Lung (tissue), 12 donors: ENCODE measurements around the gene ACLY. TPM values are rescaled to one million over a fixed set of nuclear protein-coding genes. Genes with fewer than 3 reads are reported as not detected.
"Not testable (repeated sequence)": the region's sequence is repeated elsewhere in the genome, so short reads cannot be mapped to it uniquely, and the experiment has no call there.

ENCODE experiments used
- ATAC-seq: fragments of 200-7000 bp; cut with Tn5 transposase; one replicate; pipeline ENCODE4 v1.9.1; 2020; ENCODE audit warnings: moderate number of reproducible peaks; ENCODE audit not compliant: insufficient read depth, low FRiP score
- DNase-seq, 3 donors: peaks; one replicate each; pipeline ENCODE4 v3.0.0-alpha.2; 2013 to 2017
- H3K27ac ChIP-seq, 2 donors: one replicate each; pipeline ENCODE4 v1.5.1; 2013; ENCODE audit warnings: mild to moderate bottlenecking in 2 of 2, moderate library complexity in 2 of 2, control low read depth in 1 of 2, inconsistent platforms in 1 of 2, low read depth in 1 of 2, low read length in 1 of 2
- H3K27me3 ChIP-seq, 3 donors: one replicate each; pipeline ENCODE4 v1.5.1; 2013; ENCODE audit warnings: low read length in 2 of 3; ENCODE audit not compliant: control insufficient read depth in 3 of 3, insufficient read depth in 3 of 3
- H3K36me3 ChIP-seq, 4 donors: one replicate each; pipeline ENCODE4 v1.5.1; 2013; ENCODE audit warnings: low read length in 4 of 4, mild to moderate bottlenecking in 1 of 4, moderate library complexity in 1 of 4; ENCODE audit not compliant: control insufficient read depth in 4 of 4, insufficient read depth in 4 of 4
- H3K4me1 ChIP-seq, 5 donors: one replicate each; pipeline ENCODE4 v1.5.1; 2013; ENCODE audit warnings: low read length in 5 of 5, mild to moderate bottlenecking in 2 of 5, moderate library complexity in 1 of 5; ENCODE audit not compliant: control insufficient read depth in 5 of 5, insufficient read depth in 5 of 5
- H3K4me3 ChIP-seq: one replicate; pipeline ENCODE4 v1.5.1; 2013; ENCODE audit warnings: mild to moderate bottlenecking, control low read depth, moderate library complexity
- H3K9ac ChIP-seq, 2 donors: one replicate each; pipeline ENCODE4 v1.5.1; 2013; ENCODE audit warnings: low read length in 2 of 2, control low read depth in 1 of 2; ENCODE audit not compliant: insufficient read depth in 1 of 2
- H3K9me3 ChIP-seq, 4 donors: one replicate each; pipeline ENCODE4 v1.5.1; 2013; ENCODE audit warnings: low read length in 3 of 4, mild to moderate bottlenecking in 1 of 4, moderate library complexity in 1 of 4; ENCODE audit not compliant: control insufficient read depth in 4 of 4, insufficient read depth in 3 of 4
- WGBS, 2 donors: extraction: QIAGEN DNeasy Blood & Tissue Kit; methylation state at CpG; one replicate each; pipeline ENCODE4 v1.1.7; 2013; 5-methylcytosine and 5-hydroxymethylcytosine counted together
- polyA plus RNA-seq, 2 donors: library from polyadenylated mRNA; stranded (reverse); fragments of 200-250 nt; gene quantifications; one replicate each; pipeline ENCODE4 v1.2.1, GENCODE V29; 2013
- total RNA-seq, 2 donors: library from RNA; depleted of rRNA in 1 of 2; stranded (reverse); fragments of >200 nt in 1 of 2; gene quantifications; one replicate each; pipeline ENCODE4 v1.2.1, GENCODE V29; 2014 to 2021
- TF ChIP-seq, protein P1 (sequence below): IDR thresholded peaks from 2 replicates; pipeline ENCODE4 v1.5.1; 2012; ENCODE audit warnings: mild to moderate bottlenecking; ENCODE audit errors: control extremely low read depth, extremely low read depth
- donor health status: control.
- donor health status: control.
- donor health status: Bipolar disorder and iron deficiency.
- donor health status: healthy.
- donor health status: DM: yes; HTN: yes; CAD: no.

The ACLY gene
- total and polyA plus RNA-seq, 4 donors, result 27.5 to 158 (median 79.0) TPM

DNA sequence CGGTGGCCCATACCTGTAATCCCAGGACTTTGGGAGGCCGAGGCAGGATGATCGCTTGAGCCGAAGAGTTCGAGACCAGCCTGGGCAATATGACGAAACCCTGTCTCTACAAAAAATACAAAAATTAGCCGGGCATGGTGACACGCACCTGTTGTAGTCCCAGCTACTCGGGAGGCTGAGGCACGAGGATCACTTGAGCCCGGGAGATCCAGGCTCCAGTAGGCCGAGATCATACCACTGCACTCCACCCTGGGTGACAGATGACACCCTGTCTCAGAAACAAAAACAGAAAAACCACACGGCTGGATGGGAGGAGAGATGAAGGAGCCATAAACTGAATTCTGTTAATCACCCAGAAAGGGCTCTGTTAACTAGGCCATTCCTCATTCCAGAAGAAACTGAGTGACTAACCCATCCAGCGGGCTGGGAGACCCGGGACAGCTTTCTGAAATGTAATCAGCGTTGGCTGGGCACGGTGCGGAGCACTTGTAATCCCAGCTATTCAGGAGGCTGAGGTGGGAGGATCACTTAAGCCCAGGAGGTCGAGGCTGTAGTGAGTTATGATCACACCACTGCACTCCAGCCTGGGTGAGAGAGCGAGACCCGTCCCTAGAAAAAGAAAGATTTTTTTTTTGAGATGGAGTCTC lies 82.1 kb downstream of the ACLY start:
- TF ChIP-seq, protein P1, sequence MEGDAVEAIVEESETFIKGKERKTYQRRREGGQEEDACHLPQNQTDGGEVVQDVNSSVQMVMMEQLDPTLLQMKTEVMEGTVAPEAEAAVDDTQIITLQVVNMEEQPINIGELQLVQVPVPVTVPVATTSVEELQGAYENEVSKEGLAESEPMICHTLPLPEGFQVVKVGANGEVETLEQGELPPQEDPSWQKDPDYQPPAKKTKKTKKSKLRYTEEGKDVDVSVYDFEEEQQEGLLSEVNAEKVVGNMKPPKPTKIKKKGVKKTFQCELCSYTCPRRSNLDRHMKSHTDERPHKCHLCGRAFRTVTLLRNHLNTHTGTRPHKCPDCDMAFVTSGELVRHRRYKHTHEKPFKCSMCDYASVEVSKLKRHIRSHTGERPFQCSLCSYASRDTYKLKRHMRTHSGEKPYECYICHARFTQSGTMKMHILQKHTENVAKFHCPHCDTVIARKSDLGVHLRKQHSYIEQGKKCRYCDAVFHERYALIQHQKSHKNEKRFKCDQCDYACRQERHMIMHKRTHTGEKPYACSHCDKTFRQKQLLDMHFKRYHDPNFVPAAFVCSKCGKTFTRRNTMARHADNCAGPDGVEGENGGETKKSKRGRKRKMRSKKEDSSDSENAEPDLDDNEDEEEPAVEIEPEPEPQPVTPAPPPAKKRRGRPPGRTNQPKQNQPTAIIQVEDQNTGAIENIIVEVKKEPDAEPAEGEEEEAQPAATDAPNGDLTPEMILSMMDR, result no peak
- Histone ChIP-seq H3K27me3 (no peaks in the 10 kb centered on the region), H3K9me3 (no peaks in the 10 kb centered on the region), H3K36me3 (peaks cover 0 to 5% (median 2%) of the 10 kb centered on the region in 4 donors), H3K4me3 (peak overlapping the region; percentile 46), H3K27ac (peak overlapping the region in 1 of 2 donors; percentile 52), H3K9ac (peak overlapping the region in 1 of 2 donors; percentile 62), H3K4me1 (peaks cover 1 to 8% (median 5%) of the 10 kb centered on the region in 5 donors)
- DNase-seq, result no peak
- WGBS, 2 donors, result 47 to 60% methylated on average over 21 of the region's 21 CpGs
- no peak for ATAC-seq

- Histone ChIP-seq H3K27ac (peak within 1 kb of the TSS; percentile 52 to 65), H3K27me3 (no peaks in the 10 kb centered on the region), H3K4me1 (peaks cover 1 to 8% (median 5%) of the 10 kb centered on the region in 5 donors), H3K36me3 (peaks cover 0 to 7% (median 5%) of the 10 kb centered on the region in 4 donors), H3K4me3 (peak within 1 kb of the TSS; percentile 87), H3K9me3 (no peaks in the 10 kb centered on the region), H3K9ac (peak within 1 kb of the TSS; percentile 63 to 70)
- WGBS, 2 donors, result 1 to 2% methylated on average over 70 to 72 of the region's 72 CpGs
- peak; percentile 70 to 80 (median 78) for DNase-seq
- peak; percentile 83 for ATAC-seq
- TF ChIP-seq, protein P1, result no peak
These were observed 82.8 kb downstream of the ACLY start, which contains the start of gene NT5C3B for GRCh38 chr17:41835800-41836549. NT5C3B (minus strand) TSS chr17:41836232; CDS start chr17:41836193, 39 bp downstream.

- Histone ChIP-seq H3K4me3 (peak overlapping the region; percentile 87), H3K36me3 (peaks cover 5 to 12% (median 9%) of the 10 kb centered on the region in 4 donors), H3K9me3 (no peaks in the 10 kb centered on the region), H3K4me1 (peaks cover 1 to 8% (median 5%) of the 10 kb centered on the region in 5 donors), H3K9ac (peak overlapping the region; percentile 63 to 70), H3K27ac (peak overlapping the region; percentile 52 to 65), H3K27me3 (no peaks in the 10 kb centered on the region)
- TF ChIP-seq, protein P1, result no peak
- 20 to 22% methylated on average over 13 of the region's 13 CpGs for WGBS, 2 donors
- ATAC-seq (peak; percentile 21), DNase-seq (no peak)
These were observed 83.4 kb downstream of the ACLY start for GRCh38 chr17:41835214-41835799.

- not testable (repeated sequence) for H3K27me3 ChIP-seq, H3K4me1 ChIP-seq, H3K27ac ChIP-seq, DNase-seq, H3K9ac ChIP-seq, ATAC-seq, H3K4me3 ChIP-seq, H3K9me3 ChIP-seq
- WGBS, 2 donors, result 86 to 90% methylated on average over 10 of the region's 10 CpGs
- H3K36me3 ChIP-seq, result peaks cover 16 to 42% (median 29%) of the 10 kb centered on the region in 4 donors
These were observed 88.8 kb downstream of the ACLY start for GRCh38 chr17:41829961-41830360.
